Epithelial cell of prostate (primary cell): Measurements from ENCODE around the gene ST6GALNAC3.

Source experiments
- DNase-seq: peaks from one replicate; pipeline ENCODE4 v3.0.0-alpha.2; 2011; ENCODE audit warnings: low read depth, low spot score
- H3K27ac ChIP-seq: fragments of 450-650 bp; 2 replicates; pipeline ENCODE4 v1.5.1; 2017; ENCODE audit warnings: mild to moderate bottlenecking

Gene ST6GALNAC3

GRCh38 chr1:76473591-76473990 is 399.0 kb downstream of the ST6GALNAC3 start:
- no peak overlapping the region for H3K27ac ChIP-seq
- DNase-seq, result no peak

- DNase-seq, result no peak
- H3K27ac ChIP-seq, result no peak overlapping the region
These were observed 400.4 kb downstream of the ST6GALNAC3 start for GRCh38 chr1:76474922-76475321.

- no peak for DNase-seq
- H3K27ac ChIP-seq, result no peak overlapping the region
These were observed 402.6 kb downstream of the ST6GALNAC3 start for GRCh38 chr1:76477156-76477555.

GRCh38 chr1:76480827-76481226 is 406.3 kb downstream of the ST6GALNAC3 start:
- no peak overlapping the region for H3K27ac ChIP-seq
- DNase-seq, result no peak

GRCh38 chr1:76481672-76482071 is 407.1 kb downstream of the ST6GALNAC3 start:
- DNase-seq, result no peak
- H3K27ac ChIP-seq, result no peak overlapping the region

- no peak overlapping the region for H3K27ac ChIP-seq
These were observed 407.7 kb downstream of the ST6GALNAC3 start for GRCh38 chr1:76482272-76482671.

GRCh38 chr1:76491737-76492136 is 417.2 kb downstream of the ST6GALNAC3 start:
- DNase-seq, result no peak
- no peak overlapping the region for H3K27ac ChIP-seq

More at GRCh38 chr1:76482272-76482671, 407.7 kb downstream of the ST6GALNAC3 start:
- no peak for DNase-seq

GRCh38 chr1:76492752-76493430 is 418.3 kb downstream of the ST6GALNAC3 start:
- H3K27ac ChIP-seq, result no peak overlapping the region
- DNase-seq, result no peak

- no peak for DNase-seq
- no peak overlapping the region for H3K27ac ChIP-seq
These were observed 420.3 kb downstream of the ST6GALNAC3 start for GRCh38 chr1:76494807-76495206.

- DNase-seq, result no peak
- H3K27ac ChIP-seq, result no peak overlapping the region
These were observed 422.3 kb downstream of the ST6GALNAC3 start for GRCh38 chr1:76496871-76497270.

- no peak for DNase-seq
- H3K27ac ChIP-seq, result no peak overlapping the region
These were observed 425.6 kb downstream of the ST6GALNAC3 start for GRCh38 chr1:76500116-76500515.

GRCh38 chr1:76501136-76501535 is 426.6 kb downstream of the ST6GALNAC3 start:
- no peak overlapping the region for H3K27ac ChIP-seq
- DNase-seq, result no peak

- no peak for DNase-seq
- no peak overlapping the region for H3K27ac ChIP-seq
These were observed 427.2 kb downstream of the ST6GALNAC3 start for GRCh38 chr1:76501586-76502219.

GRCh38 chr1:76503100-76503499 is 428.6 kb downstream of the ST6GALNAC3 start:
- no peak overlapping the region for H3K27ac ChIP-seq
- no peak for DNase-seq

- no peak overlapping the region for H3K27ac ChIP-seq
- DNase-seq, result no peak
These were observed 429.2 kb downstream of the ST6GALNAC3 start for GRCh38 chr1:76503736-76504135.

GRCh38 chr1:76507376-76507775 is 432.8 kb downstream of the ST6GALNAC3 start:
- no peak overlapping the region for H3K27ac ChIP-seq
- no peak for DNase-seq

GRCh38 chr1:76508871-76509270 is 434.3 kb downstream of the ST6GALNAC3 start:
- H3K27ac ChIP-seq, result no peak overlapping the region
- no peak for DNase-seq

GRCh38 chr1:76510672-76511557 is 436.4 kb downstream of the ST6GALNAC3 start:
- H3K27ac ChIP-seq, result no peak overlapping the region
- no peak for DNase-seq

- no peak overlapping the region for H3K27ac ChIP-seq
- DNase-seq, result no peak
These were observed 437.1 kb downstream of the ST6GALNAC3 start for GRCh38 chr1:76511558-76512179.

- DNase-seq, result no peak
- no peak overlapping the region for H3K27ac ChIP-seq
These were observed 456.4 kb downstream of the ST6GALNAC3 start for GRCh38 chr1:76530953-76531352.

GRCh38 chr1:76541618-76542017 is 467.1 kb downstream of the ST6GALNAC3 start:
- no peak for DNase-seq
- H3K27ac ChIP-seq, result no peak overlapping the region
